GM13976 (cell line): Measurements from ENCODE around the gene SLC25A25.

Source experiments
- DNase-seq: peaks from one replicate; pipeline ENCODE4 v3.0.0; 2012; ENCODE audit warnings: low spot score
- in situ Hi-C: fragments of 300-500 bp; cut with MboI; formaldehyde crosslinking; loops from one replicate; pipeline ENCODE4 v1.12.0; 2022; ENCODE audit warnings: low sequenced_read_pairs, mixed read lengths, inconsistent platforms; ENCODE audit not compliant: unreplicated experiment
- TF ChIP-seq, protein P1 (sequence below): IDR thresholded peaks from 2 replicates; pipeline ENCODE4 v1.5.1; 2012; ENCODE audit warnings: borderline replicate concordance, mild to moderate bottlenecking; ENCODE audit not compliant: insufficient read depth; ENCODE audit errors: extremely low read depth, missing control alignments, control extremely low read depth

Gene SLC25A25

DNA sequence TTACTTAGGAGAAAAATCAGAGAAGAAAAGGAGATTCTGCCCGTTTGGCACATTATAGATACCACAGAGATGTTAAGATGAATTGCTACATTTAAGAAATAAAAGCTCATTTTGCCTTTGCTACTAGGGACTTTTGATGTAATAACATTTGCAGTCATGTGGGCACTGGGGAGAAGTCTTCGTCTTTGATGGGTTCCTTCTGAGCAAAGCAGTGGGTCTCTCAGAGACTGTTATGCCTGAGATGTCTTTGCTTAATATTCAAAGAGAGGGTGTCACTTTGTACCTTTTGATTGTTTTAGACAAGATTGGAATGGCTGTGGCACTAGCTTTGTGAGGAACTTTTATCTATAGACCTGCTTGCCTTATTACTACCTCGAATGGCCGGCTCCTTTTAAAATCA lies 25.0 kb downstream of the SLC25A25 start:
- in situ Hi-C loops, result no loop called here
- TF ChIP-seq, protein P1, sequence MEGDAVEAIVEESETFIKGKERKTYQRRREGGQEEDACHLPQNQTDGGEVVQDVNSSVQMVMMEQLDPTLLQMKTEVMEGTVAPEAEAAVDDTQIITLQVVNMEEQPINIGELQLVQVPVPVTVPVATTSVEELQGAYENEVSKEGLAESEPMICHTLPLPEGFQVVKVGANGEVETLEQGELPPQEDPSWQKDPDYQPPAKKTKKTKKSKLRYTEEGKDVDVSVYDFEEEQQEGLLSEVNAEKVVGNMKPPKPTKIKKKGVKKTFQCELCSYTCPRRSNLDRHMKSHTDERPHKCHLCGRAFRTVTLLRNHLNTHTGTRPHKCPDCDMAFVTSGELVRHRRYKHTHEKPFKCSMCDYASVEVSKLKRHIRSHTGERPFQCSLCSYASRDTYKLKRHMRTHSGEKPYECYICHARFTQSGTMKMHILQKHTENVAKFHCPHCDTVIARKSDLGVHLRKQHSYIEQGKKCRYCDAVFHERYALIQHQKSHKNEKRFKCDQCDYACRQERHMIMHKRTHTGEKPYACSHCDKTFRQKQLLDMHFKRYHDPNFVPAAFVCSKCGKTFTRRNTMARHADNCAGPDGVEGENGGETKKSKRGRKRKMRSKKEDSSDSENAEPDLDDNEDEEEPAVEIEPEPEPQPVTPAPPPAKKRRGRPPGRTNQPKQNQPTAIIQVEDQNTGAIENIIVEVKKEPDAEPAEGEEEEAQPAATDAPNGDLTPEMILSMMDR, result no peak
- DNase-seq, result no peak

DNA sequence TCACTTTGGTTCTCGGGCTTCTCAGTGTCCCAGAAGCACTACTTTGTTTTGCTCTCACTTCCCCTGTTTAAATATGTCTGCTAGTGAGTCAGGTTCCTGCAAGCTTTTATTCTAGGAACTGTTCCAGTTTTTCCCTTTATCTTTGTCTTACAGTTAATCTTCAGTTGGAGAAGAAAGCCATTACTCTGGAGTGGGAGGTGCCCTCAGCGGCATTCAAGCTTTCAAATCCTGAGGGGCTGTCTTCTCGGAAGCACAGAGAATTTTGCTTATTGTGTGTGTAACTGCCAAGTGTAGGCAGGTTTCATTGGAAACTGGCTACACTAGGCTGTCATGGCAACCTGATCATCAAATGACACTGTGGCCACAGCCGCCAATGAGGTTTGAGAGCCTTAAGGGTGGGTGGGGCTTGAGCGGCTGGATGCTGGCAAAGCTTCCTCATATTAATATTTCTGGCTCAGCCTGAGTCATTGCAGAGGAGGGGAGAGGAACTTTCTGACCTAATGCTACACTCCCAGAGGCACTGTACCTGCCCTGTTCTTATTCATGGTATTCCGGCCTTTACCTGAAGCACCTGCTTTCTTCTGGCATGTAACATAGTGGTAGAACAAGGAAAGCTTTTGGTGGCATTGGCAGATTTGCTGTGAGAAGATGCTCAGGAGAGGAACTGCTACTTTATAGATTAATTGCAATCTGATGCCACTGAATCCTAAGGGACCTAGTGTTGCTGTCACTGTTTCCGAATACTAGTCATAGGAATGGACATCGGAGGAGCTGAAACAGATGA lies 26.3 kb downstream of the SLC25A25 start:
- DNase-seq, result peak; percentile 91
- TF ChIP-seq, protein P1, result no peak
- in situ Hi-C loops, result no loop called here

DNA sequence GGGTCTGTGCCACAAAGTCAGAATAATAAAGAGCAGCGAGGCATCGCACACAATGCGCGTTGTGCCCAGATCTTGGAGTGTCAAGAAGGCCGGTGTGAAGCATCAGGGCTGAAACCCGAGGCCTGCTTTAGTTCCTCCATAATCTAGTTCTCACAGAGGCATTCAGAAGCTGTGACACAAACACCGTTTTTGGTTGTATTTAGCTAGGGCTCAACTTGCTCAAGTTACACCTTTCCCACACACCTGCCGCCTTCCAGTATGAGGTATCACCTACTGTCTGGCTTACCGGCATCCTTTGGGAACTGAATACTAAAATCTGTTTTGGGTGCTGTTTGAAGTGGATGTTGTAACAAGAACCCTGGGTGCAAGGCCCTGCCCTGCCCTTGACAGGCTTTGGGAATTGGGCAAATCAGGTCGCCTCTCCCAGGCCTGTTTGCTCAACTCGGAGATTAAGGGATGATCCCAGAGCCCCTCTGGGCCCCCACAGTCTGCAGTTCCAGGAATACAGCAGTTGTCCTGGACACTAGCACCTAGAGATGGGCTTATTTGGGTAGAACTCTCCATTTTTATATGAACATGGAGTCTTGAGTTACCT lies 27.0 kb downstream of the SLC25A25 start:
- DNase-seq, result no peak
- in situ Hi-C loops, result no loop called here
- TF ChIP-seq, protein P1, result no peak

DNA sequence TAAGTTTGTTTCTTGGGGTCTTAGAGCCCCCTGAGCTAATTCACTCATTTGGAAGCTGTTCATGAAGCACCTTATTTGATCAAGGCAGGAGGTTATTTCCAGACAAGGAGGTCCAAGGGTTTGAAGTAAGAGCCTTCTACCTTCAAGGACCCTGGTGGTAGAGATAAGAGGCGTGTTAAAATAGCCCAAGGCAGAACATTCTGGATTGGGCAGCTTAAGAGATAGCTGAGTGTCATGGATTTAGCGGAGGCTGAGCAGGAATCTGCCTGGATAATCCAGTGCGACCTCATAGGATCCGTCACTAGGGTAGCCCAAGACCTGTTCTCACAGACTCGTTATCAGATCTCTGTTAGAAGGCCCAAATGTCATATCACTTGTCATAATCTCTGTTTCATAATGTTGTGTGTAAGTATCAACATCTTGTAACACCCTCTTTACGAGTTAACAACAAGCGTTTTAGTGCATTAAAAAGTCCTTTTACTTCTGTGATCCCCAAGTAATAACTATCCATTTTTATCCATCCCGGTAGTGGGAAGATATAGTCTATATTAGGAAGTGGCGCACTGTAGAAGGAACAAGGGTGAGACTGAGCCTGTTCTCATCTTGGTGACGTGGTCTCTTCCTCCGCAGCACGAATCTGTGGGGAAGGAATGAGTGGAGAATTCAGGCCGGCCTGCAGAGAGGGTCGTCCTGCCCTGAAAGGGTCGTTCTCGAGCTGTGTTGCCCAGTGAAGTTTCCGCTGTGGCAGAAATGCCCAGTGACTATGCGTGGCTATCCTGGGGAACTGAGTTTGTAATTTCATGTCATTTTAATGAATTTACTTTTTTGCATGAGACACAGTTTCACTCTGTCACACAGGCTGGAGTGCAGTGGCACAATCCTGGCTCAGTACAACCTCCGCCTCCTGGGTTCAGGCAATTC lies 28.8 kb downstream of the SLC25A25 start:
- in situ Hi-C loops, result no loop called here
- DNase-seq, result no peak
- TF ChIP-seq, protein P1, result no peak

DNA sequence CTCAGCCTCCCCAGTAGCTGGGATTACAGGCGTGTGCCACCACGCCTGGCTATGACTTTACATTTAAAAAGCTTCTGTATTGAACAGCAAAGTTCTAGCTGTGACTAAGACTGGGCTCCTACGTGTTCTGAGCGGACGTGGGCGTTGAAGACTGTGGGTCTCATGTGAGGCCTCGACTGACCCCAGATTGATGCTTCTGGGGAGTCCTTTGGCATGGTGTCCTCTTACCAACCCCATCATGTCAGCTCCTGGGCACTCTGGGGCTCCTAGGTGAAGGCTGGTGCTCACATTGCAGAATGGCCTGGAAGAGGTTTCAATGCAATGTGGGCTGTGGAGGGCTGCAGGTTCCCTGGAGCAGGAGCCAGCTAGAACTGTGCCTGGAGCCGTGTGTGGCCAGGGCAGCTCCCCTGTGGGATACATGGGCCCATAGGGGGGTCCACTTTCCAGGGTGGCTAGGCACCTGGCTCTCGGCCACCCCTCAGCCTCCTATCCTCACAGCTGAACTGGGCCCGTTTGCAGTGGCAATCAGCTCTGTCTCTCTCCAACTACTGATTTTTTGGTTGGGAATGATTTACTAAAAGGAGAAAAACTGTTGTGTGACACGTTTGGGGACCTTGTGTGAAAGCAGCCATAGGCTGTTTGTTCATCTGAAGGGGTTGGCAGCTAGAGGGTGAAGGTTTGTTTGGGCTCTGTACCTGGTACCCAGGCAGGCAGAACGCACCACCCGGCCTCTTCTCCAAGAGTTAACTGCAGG lies 29.7 kb downstream of the SLC25A25 start:
- TF ChIP-seq, protein P1, result no peak
- in situ Hi-C loops, result no loop called here
- no peak for DNase-seq
